ENCODE data around the gene CHRM2.
"Not testable (repeated sequence)": the region's sequence is repeated elsewhere in the genome, so short reads cannot be mapped to it uniquely, and the experiment has no call there.

- TF ChIP-seq CTCF (conservative IDR thresholded peaks at IDR 0.05; ENCODE audit: low read length); EZH2phosphoT487 (IDR thresholded peaks at IDR 0.05; ENCODE audit: borderline replicate concordance, low read depth, low read length): not testable (repeated sequence)
Measured at GRCh38 chr7:136831398-136831797, 37.1 kb upstream of the CHRM2 start.
